ENCODE measurements around the gene OBP2A.
"Not testable (repeated sequence)": the region's sequence is repeated elsewhere in the genome, so short reads cannot be mapped to it uniquely, and the experiment has no call there.

OBP2A gene, protein sequence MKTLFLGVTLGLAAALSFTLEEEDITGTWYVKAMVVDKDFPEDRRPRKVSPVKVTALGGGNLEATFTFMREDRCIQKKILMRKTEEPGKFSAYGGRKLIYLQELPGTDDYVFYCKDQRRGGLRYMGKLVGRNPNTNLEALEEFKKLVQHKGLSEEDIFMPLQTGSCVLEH

DNA sequence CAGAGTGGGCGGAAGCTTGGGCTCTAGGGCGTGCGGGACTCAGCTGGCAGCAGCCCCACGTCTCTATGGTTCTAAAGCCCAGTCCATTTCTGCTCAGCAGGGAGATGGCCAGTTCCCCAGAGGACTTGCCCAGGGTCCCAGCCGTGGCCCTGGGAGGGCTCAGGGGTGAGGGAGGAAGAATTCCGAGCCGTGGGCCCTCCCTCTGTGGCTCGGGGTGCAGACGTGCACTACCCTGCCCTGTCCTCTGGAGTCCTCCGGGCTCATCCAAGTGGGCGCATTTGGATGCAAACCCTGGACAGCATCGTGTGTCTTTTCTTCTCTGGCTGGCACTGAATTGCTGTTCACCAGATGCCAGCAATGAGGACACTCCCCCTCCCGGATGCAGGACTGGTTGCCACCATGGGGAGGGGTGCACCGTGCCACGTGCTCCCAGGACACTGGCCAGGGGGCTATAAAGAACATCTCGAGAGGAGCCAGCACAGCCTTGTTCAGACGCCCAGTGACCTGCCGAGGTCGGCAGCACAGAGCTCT lies at the start of gene OBP2A:
TSS of gene OBP2A (plus strand) at position 481 of the 531 bp plus-strand sequence. CDS start 55 bp downstream, outside the sequence.
- DNase-seq (ENCODE audit: low read depth), result not testable (repeated sequence)

DNA sequence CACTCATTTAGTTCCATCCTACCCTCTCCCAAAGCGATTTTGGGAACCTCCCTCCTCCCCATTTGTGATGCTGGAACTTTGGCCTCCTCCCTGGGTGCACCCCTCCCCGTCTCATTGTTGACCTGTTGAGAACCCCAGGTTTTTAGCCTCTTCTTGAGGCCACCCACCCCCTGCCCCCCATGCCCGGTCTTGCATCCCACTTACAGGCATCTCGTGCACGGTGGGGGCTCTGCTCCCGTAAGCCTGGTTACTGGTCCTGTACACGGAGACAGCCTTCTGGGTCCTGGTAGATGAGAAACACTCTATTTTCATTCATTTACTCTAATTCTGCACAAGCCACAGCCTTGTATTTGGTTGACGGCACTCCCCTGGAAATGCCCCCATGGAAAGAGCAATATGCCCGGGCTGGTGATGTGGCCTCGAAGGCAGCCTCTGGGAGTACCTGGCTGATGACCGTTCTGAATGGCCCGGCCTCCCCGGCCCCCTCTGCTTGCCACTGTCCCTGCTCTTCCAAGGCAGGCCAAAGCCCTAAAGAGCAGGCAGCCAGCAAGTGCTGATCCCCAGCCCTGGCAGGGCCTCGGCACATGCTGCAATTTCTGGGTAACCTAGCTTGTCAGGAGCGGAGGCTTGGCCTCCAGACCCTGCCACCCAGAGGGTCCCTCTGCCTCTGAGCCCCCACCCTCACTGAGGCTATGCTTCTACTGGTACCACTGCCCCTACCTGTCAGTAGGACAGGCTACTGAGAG lies 47.4 kb upstream of the OBP2A start:
- no peak for DNase-seq (ENCODE audit: low read depth)

DNA sequence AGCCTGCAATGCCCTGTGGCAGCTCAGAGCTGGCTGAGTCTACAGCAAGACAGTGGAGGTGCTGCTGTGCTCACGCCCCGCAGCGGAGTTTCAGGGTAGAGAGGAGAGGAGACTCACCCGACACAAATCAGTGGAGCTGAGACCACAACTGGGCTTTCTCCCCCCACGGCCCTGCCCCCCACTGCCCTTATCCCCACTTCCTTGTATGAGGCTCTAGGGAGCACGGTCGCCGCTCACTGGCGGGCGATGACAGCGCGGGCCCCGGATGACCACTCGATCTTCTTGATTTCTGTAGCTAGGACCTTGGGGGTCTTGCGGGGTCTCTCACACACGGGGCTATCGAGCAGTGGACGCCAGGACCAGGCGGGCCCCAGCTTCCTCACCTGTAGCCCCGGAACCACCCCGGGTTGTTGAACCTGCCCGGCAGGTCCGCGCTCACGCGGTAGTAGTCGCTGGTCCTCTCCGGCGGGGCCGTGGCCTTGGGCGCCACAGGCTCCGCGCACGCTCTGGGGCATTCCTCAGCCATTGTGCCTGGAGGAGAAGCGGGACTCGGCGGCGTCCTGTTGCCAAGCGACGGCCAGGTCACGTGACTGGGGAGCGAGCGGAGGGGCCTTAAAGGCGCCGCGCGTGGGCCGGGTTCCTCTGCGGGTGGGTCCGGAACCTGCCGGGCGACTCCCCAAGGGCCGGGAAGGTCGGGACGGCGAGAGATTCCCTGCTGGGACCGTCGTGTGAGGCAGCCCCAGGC lies 46.4 kb upstream of the OBP2A start:
- peak; percentile 86 for DNase-seq (ENCODE audit: low read depth)

DNA sequence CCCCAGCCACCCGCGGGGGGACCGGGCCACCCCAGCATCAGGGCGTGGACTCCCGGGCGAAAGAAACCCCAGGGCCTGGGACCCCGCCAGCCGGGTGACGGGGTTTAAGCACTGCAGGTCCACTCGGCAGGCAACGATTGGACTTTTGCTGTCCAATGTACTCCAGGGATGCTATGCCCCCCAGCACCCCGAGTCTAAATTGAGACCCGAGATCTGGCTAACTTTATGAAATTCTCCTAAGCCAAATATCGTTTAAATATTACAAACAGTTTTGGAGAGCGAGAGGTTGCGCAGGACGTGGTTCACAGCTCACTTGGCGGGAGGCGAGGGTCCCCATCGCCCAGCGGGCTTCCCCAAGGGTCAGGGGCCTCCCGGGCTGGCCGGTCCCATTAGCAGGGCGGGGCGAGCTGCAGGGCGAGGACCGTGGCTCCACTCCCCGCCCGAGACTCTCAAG lies 45.8 kb upstream of the OBP2A start:
- DNase-seq (ENCODE audit: low read depth), result peak; percentile 61

DNA sequence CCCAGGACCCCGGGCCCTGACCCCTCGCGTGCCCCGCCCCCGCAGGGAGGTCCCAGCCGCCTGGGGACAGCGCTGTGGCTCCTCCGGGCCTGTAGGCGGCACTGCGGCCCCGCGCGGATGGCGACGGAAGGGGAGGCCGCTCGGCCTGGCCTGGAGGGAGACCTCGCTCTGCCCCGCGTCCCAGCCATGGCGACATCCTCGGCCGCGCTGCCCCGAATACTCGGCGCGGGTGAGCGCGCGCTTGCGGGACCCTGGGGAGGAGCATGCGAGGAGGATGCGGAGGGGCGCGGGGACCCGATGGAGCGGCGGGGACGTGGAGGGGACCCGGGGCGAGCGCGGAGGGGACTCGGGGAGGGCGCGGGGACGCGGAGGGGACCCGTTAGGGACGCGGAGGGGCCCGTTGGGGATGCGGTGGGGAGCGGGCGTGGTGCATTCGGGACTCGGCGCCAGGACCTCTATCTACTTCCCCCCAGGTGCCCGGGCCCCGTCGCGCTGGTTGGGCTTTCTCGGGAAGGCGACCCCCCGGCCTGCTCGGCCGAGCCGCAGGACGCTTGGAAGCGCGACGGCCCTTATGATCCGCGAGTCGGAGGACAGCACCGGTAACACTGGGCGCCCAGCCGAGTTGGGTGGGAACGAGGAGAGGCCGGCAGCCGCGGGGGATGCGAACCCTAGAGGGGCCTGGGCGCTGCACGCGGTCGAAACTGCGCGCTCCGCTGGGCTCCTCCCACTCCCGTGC lies 45.2 kb upstream of the OBP2A start, which contains the start of gene MRPS2:
TSS of gene MRPS2 (plus strand) at position 158 of the 736 bp plus-strand sequence. CDS start at position 187, 29 bp downstream.
- DNase-seq (ENCODE audit: low read depth), result peak; percentile 90

DNA sequence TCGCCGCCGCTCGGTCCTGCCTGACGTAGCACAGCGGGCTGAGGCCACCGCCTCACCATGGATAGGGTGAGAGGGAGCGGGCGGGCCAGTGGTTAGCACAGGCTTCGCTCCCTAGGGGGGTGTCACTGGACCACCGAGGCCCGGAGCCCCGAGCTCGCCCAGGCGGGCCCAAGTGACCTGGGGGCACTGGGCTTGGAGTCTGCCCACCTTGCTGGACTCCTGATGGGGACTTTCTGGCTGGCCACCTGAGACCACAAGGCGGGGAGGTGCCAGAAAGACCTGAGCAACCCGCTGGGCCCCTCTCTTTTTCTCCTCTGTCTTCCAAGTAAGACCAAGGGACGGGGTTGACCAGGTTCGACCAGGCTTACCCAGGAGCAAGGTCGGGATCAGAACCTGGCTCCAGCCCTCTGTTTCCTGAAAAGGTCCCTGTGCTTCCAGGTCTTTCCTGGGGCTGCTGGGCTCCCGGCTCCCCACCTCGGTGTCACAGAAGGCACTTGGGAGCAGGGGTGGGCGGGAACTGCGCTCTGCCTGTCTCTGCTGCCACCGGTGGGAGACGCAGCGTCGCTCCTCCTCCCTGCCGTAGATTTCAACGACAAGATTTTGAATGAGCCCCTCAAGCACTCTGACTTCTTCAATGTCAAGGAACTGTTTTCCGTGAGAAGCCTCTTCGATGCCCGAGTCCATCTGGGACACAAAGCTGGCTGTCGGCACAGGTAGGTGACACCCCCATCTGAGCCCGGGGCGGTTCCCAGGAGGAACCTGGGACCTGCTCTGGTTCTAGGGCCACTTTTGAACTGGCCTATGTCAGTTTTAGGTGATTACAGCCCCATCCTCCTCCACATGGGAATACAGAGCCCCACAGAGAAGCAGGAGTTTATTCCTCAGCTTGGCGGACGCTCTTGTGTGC lies 44.4 kb upstream of the OBP2A start:
- peak; percentile 74 for DNase-seq (ENCODE audit: low read depth)

DNA sequence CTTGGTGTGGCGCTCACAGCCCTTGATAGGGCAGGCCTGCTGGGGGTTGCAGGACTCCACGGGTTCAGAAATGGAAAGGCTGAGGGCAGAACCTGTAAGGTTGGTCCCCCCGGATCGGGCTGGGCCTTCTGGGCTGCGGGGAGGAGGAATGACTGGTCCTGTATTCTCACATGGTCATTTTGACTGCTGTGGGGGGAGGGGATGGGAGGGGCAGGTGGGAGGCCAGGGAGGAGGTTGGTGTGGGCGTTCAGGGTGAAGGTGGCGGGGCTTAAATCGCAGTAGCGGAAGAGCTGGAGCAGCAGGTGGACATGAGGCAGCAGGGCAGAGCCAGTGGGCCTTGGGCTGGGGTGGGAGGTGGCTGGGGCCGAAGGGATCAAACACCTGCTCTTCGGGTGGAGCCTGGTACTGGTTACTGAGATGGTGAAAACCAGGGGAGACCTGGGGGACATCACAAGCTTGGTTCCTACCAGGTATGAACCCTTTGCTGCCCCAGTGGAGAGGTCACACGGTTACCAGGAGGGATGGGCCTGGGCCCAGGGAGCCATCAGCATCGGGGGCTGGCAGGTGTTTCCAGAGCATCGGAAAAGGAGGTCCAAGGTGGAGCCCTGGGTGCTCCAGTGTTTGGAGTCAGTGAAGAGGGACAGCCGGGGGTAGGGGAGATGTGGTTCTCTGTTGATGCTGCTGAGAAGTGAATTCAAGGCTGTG lies 43.6 kb upstream of the OBP2A start:
- no peak for DNase-seq (ENCODE audit: low read depth)

DNA sequence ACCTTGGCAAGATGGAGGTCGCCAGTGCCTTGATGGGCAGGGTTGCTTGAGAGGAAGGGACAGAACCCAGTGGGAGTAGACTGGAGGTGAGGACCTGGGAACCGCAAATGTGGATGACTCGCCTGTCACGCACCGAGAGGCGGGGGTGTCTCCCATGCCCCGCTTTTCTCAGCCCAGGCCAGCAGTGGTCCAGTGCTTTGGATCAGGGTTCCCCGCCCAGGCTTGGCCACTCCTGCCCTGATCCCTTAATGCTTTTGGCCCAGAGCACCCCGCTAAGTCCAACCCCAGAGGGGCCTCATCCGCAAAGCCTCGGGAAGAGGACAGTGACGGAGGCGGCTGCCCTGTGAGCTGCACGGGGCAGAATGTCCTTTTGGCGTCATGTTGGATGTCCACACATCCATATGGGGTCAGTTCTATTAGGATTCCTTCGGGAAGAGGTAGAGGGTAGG lies 43.0 kb upstream of the OBP2A start:
- no peak for DNase-seq (ENCODE audit: low read depth)

DNA sequence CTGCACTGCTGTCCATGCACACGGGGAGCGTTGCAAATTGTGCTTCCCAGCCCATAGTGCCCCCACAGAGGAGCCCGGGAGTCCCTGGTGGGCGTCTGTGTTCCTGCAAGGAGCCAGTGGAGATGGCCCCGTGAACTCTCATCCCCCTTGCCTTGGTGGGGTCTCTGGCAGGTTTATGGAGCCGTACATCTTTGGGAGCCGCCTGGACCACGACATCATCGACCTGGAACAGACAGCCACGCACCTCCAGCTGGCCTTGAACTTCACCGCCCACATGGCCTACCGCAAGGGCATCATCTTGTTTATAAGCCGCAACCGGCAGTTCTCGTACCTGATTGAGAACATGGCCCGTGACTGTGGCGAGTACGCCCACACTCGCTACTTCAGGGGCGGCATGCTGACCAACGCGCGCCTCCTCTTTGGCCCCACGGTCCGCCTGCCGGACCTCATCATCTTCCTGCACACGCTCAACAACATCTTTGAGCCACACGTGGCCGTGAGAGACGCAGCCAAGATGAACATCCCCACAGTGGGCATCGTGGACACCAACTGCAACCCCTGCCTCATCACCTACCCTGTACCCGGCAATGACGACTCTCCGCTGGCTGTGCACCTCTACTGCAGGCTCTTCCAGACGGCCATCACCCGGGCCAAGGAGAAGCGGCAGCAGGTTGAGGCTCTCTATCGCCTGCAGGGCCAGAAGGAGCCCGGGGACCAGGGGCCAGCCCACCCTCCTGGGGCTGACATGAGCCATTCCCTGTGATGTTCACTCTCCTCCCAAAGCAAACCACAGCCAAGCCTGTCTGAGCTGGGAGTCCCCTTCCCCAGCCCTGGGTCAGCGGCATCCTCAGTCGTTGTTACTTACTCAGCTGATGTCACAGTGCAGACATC lies 42.3 kb upstream of the OBP2A start:
- DNase-seq (ENCODE audit: low read depth), result no peak

DNA sequence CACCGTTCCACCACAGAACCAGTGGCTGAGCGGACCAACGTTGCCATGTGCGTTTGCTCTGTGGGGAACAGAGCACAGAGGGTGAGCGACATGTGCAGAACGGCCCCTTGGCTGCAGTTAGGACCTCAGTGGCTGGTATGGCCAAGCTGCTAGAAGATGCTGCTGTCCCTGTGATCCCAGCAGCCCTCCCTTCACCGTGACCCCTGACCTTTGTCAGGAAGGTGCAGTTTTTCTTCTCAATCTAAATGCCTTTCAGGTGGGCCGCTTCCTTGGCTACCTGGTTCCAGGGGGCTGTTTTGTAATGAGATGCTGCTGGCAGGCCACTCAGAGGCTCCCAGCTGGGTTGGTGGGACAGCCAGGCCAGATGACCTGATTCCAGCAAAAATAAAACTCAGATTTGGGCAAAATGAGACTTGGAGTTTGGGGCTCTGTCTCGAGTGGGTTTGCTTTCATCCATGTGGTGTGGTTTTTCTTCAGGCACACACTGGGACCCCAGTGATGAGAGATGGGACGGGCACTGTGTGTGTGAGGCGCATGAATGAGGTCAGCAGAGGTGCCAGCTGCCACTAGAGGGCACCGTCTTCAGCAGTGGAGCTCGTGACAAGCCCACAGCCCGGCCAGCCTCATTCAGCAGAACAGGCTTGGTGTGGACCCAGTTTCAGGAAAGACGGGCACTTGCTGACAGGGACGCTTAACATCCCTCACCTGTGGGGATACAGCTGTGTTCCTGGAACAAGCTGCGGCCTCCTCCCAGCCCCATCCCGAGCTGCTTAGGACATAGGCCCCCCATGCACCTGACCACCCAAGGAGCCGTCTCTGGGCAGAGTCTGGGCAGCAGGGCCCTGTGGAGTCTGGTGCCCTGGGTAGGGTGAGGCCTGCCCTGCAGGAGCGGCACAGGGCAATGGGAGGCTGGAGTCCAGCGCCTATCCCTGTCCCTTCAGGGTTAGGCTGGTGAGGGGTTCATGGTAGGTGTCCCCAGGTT lies 41.4 kb upstream of the OBP2A start:
- DNase-seq (ENCODE audit: low read depth), result peak; percentile 65

DNA sequence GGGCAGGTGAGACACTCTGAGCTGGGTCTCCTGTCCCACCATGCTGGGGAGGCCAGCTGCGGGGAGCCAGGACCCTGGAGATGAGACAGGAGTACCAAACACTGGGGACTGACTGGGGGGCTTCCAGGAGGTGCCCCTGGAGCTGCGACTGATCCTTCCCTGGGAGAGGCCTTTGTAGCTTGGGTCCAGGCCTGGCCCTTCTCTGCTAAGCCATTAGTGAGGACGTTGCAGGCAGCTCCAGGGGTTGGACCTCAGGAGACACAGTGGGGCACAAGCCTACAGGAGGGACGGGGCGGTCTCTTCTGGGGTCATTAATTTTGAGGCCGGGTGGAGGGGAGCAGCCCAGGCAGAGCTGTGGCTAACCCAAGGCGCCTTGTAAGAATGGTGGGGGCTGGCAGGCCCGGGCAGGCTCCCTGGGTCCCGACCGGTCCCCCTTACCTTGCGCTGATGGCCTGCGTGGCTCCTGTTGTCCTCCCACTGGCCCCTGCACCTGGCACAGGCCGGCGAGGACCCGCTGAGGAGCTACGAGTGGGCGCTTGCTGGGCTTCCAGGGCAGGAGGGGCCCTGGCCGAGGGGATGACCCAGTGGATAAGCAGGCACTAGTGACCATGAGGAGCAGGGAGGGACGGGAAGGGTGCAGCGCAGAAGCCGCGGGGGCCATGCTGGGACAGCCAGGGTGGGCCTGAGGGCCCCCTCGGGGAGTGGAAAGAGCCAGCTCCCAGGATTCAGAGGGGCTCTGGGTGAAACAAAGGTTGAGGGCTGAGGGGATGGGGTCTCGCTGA lies 40.3 kb upstream of the OBP2A start:
- no peak for DNase-seq (ENCODE audit: low read depth)

DNA sequence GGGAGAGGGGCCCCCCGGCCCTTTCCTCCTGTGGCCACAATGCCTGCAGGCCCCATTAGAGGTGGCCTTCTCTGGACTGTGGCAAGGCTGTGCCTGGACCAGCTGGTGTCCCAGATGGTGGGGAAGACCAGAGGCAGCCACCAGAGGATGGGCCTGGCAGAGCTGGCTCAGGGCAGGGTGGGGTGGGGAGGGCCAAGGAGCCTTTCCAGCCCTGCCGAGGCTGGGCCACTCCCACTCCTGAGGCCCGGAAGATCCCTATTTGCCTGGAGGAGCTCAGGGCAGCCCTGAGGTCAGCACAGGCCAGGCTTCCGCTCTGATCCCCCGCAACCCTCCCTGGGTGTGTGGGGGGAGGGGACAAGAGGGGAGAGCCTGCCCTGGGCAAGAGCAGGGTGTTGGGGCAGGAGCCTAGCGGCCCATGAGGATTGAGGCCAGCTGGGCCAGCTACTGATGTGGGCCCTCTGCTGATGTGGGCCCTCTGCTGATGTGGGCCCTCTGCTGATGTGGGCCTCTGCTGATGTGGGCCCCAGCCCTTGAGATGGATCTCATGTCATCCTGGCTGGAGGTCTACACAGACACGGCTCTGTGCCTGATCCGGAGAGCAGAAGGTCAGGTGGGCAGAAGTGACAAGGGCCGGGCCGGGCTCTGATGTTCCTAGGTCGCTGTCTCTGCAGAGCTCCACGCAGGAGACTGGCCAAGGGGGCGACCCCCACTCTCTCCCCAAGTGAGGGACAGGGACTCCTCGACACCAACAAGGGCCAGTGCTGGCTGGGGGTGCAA lies 39.4 kb upstream of the OBP2A start:
- no peak for DNase-seq (ENCODE audit: low read depth)

DNA sequence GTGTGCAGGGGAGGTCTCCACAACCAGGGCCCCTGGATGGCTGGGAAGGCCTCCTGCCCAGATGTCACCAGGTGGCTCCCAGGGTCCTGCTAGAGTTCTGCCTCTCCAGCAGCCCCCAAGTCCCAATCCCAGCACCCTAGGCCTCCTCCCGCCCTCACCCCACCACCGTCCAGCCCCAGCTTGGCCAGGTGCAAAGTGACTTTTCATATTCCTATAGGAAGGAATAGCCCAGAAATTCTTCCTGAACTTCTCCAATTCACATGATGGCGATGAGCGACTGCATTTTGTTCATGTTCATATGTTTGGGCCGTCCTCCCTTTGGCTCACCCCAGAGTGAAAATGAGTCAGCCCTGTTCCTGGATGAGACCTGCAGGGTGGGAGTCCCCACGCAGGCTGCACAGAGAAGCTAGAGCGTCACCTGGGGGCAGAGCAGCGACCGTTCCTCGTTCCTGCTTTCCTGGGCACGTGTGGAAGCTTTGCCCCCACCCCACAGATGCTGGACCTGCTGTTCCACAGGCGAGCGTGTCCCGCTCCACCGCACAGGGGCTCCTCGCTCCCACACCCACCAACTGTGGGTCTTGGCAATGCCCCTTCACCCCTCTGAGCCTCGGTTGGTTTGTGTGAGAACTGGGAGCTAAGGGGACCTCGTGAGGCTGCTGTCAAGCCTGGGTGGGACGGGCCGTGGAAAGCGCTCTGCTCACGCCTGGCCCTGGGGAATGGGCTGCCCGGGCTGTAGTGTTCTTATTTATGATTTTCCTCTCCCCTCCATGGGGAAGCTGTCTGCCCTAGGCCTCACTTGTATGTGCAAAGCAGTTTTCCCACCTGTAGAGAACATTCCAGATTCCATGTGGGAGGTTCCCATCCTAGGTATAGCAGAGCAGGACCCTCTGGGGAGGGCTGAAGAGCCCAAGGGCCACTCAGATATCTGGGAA lies 38.6 kb upstream of the OBP2A start:
- no peak for DNase-seq (ENCODE audit: low read depth)

DNA sequence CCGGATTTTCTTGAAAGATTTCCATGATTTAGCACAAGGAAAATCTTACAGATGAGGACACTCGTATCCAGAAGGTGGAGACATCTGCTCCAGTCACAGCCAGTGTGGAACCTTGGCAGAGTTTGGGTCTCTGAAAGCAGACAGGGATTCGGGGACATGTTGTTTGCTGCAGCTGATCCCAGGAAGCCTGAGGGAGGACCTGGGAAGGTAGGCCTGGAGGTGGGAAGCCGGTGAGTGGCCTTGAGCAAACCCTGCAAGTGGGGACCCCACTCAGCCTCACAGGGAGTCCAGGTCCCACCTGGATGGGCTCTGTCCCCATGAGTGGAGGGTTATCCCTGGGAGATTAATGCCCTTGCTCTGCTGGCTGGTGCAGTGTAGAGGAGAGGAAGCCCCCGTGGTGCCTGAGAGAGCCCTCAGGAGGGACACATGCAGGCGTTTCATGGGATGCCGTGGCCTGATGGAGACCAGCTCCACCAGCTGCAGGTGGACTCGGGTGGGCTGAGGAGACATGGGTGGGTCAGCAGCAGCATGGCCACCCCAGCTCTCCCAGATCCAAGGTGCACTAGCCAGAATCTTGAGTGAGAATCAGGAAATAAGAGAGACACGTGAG lies 37.6 kb upstream of the OBP2A start:
- DNase-seq (ENCODE audit: low read depth), result no peak

DNA sequence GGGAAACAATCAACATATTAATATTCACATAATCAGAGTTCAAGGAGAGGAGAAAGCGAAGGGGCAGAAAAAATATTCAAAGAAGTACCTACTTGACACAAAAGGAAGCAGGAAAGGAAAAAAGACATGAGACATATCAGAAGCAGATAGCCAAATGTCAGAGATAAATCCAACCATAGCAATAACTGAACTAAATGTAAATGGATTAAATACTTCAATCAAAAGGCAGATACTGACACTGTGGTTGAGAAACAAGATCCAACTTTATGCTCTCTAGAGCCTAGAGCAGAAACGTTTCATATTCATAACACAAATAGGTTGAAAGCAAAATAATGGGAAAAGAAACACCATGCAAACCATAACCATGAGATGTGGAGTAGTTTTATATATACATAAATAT lies 36.5 kb upstream of the OBP2A start:
- no peak for DNase-seq (ENCODE audit: low read depth)

All from iris pigment epithelial cell (primary cell).